SK-N-SH treated with all-trans-retinoic acid at 6 μM for 48 hours (cell line): ENCODE measurements around the gene TBXA2R.

Experiments used
- ATAC-seq: fragments of 200-7000 bp; cut with Tn5 transposase; 3 replicates; pipeline ENCODE4 v1.9.1; 2020; ENCODE audit warnings: mild to moderate bottlenecking, moderate library complexity
- ARNTL ChIP-seq: fragments of 450-650 bp; formaldehyde crosslinking; IDR thresholded peaks from 2 replicates; pipeline ENCODE4 v1.5.0; 2020; ENCODE audit warnings: low read depth, mild to moderate bottlenecking, moderate library complexity, borderline replicate concordance
- BACH2 ChIP-seq: fragments of 250-450 bp; sonication (Bioruptor Pico); IDR thresholded peaks from 2 replicates; pipeline ENCODE4 v1.9.0; 2021; ENCODE audit warnings: mild to moderate bottlenecking, borderline replicate concordance
- CSDC2 ChIP-seq: fragments of 250-450 bp; sonication (Bioruptor Pico); IDR thresholded peaks from 2 replicates; pipeline ENCODE4 v1.5.0; 2020; ENCODE audit warnings: mild to moderate bottlenecking, moderate library complexity
- ESRRG ChIP-seq: fragments of 250-450 bp; sonication (Bioruptor Pico); IDR thresholded peaks from 2 replicates; pipeline ENCODE4 v1.6.1; 2021; ENCODE audit warnings: mild to moderate bottlenecking
- ISL1 ChIP-seq: fragments of 250-450 bp; sonication (Bioruptor Pico); IDR thresholded peaks from 2 replicates; pipeline ENCODE4 v2.1.2; 2022; ENCODE audit warnings: mild to moderate bottlenecking, moderate library complexity
- OSR1 ChIP-seq: fragments of 250-450 bp; sonication (Bioruptor Pico); IDR thresholded peaks from 2 replicates; pipeline ENCODE4 v1.8.0; 2022; ENCODE audit warnings: moderate library complexity, mild to moderate bottlenecking, inconsistent platforms
- RARB ChIP-seq: fragments of 250-450 bp; sonication (Bioruptor Pico); IDR thresholded peaks from 2 replicates; pipeline ENCODE4 v1.8.0; 2021; ENCODE audit warnings: mild to moderate bottlenecking, moderate library complexity
- SNAI2 ChIP-seq: fragments of 250-450 bp; sonication (Bioruptor Pico); IDR thresholded peaks from 2 replicates; pipeline ENCODE4 v1.5.0; 2020; ENCODE audit warnings: mild to moderate bottlenecking, moderate library complexity
- TCF4 ChIP-seq: fragments of 250-450 bp; sonication (Bioruptor Pico); IDR thresholded peaks from 2 replicates; pipeline ENCODE4 v1.8.0; 2021; ENCODE audit warnings: mild to moderate bottlenecking, moderate library complexity, borderline replicate concordance
- ZC3H10 ChIP-seq: fragments of 250-450 bp; sonication (Bioruptor Pico); IDR thresholded peaks from 2 replicates; pipeline ENCODE4 v1.5.1; 2021; ENCODE audit warnings: mild to moderate bottlenecking, moderate library complexity
- ZFP3 ChIP-seq: fragments of 250-450 bp; sonication (Bioruptor Pico); IDR thresholded peaks from 2 replicates; pipeline ENCODE4 v1.5.0; 2020; ENCODE audit warnings: mild to moderate bottlenecking, moderate library complexity
- ZFP30 ChIP-seq: fragments of 450-650 bp; formaldehyde crosslinking; IDR thresholded peaks from 2 replicates; pipeline ENCODE4 v1.5.0; 2022; ENCODE audit warnings: mild to moderate bottlenecking, moderate library complexity
- ZNF70 ChIP-seq: fragments of 450-650 bp; formaldehyde crosslinking; IDR thresholded peaks from 2 replicates; pipeline ENCODE4 v1.5.0; 2020; ENCODE audit warnings: mild to moderate bottlenecking, moderate library complexity
- TF ChIP-seq, protein P1 (sequence below): fragments of 250-450 bp; sonication (Bioruptor Pico); IDR thresholded peaks from 2 replicates; pipeline ENCODE4 v1.5.1; 2020; ENCODE audit warnings: low read depth, mild to moderate bottlenecking, moderate library complexity
- TF ChIP-seq, protein P2 (sequence below): fragments of 250-450 bp; sonication (Bioruptor Pico); IDR thresholded peaks from 2 replicates; pipeline ENCODE4 v1.5.1; 2021; ENCODE audit warnings: mild to moderate bottlenecking, moderate library complexity
- TF ChIP-seq, protein P3 (sequence below): fragments of 250-450 bp; sonication (Bioruptor Pico); IDR thresholded peaks from 2 replicates; pipeline ENCODE4 v1.8.0; 2020; ENCODE audit warnings: mild to moderate bottlenecking, moderate library complexity, borderline replicate concordance
- TF ChIP-seq, protein P4 (sequence below): fragments of 250-450 bp; sonication (Bioruptor Pico); IDR thresholded peaks from 2 replicates; pipeline ENCODE4 v1.5.0; 2020; ENCODE audit warnings: mild to moderate bottlenecking, moderate library complexity

The TBXA2R gene

DNA sequence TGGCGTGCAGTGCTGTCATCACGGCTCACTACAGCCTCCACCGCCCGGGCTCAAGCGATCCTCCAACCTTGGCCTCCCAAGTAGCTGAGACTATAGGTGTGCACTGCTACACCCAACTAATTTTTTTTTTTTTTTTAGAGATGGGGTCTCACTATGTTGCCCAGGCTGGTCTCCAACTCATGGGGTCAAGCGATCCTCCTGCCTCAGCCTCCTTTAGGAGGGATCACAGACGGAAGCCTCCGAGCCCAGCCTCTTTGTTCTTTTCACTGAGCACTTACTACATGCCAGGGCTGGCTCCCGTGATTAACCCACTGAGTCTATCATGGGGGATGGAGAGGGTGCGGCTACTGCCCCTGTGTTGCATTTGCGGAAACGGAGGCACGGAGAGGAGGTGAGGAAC lies 32.8 kb upstream of the TBXA2R start (continued):
- TF ChIP-seq, protein P1, sequence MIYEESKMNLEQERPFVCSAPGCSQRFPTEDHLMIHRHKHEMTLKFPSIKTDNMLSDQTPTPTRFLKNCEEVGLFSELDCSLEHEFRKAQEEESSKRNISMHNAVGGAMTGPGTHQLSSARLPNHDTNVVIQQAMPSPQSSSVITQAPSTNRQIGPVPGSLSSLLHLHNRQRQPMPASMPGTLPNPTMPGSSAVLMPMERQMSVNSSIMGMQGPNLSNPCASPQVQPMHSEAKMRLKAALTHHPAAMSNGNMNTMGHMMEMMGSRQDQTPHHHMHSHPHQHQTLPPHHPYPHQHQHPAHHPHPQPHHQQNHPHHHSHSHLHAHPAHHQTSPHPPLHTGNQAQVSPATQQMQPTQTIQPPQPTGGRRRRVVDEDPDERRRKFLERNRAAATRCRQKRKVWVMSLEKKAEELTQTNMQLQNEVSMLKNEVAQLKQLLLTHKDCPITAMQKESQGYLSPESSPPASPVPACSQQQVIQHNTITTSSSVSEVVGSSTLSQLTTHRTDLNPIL (CRISPR knock-in tag): no peak
- TF ChIP-seq SNAI2 (CRISPR knock-in tag) (no peak), ESRRG (CRISPR knock-in tag) (no peak), ZC3H10 (CRISPR knock-in tag) (no peak), RARB (no peak)

DNA sequence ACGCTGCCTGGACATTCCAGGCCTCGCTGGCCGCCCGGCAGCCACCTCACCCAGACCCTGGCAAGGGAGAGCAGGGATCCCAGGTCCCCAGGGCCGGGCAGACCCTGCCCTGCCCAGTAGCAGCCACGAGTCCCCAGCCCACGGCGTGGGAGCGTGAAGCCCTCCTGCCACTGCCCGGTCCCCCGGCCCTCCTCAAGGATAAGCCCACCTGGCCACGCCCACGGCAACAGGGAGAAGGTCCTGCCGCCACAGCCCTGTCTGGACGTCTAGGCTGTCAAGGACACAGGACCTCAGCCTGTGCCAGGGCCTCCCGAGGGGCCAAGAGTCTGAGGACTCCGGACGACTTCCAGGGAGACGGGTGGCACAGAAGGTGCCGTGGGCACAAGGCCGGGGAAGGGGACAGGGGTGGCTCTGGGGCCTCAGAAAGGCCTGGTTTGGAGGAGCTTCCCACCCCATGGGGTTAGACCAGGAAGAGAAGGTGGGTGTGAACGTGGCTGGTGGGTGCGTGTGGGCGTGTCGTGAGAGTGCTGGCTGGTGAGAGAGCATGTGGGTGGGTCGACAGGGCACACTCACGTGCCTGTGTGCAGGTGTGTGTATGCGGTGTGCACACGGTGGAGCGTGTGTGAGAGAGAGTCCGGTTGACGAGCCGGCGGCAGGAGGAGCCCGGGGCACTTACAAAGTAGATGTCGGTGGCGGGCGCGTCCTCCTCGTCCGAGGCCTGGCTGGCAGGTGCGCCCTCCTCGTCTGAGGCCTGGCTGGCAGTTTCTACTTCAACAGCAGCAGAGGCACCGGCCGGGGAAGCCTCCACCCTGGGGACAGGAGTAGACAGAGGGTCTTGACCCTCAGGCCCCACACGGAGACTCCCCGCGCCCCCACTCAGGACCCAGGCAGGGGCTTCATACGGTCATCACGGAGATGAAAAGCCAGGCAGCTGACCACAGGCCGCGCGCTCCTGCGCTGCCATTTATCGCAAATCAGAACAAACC lies 31.8 kb upstream of the TBXA2R start:
- no peak for ATAC-seq

DNA sequence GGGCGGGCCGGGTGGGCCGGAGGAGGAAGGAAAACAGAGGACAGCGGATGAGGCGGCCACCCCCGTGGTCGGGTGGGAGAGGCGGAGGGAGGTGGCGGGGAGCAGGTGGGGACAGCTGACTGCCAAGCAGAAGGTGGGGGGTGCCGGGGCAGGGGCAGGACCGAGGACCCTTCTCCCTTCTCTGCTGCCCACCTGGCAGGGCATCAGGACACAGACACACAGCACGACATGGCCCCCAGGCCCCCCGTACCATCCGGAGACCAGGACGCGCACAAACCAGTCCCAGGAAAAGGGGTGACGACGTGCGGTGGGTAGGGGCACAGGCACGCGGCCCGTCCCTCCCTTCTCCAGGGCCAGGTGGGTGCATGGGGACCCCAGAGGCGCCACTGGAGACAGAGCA lies 30.9 kb upstream of the TBXA2R start:
- TF ChIP-seq, protein P2, sequence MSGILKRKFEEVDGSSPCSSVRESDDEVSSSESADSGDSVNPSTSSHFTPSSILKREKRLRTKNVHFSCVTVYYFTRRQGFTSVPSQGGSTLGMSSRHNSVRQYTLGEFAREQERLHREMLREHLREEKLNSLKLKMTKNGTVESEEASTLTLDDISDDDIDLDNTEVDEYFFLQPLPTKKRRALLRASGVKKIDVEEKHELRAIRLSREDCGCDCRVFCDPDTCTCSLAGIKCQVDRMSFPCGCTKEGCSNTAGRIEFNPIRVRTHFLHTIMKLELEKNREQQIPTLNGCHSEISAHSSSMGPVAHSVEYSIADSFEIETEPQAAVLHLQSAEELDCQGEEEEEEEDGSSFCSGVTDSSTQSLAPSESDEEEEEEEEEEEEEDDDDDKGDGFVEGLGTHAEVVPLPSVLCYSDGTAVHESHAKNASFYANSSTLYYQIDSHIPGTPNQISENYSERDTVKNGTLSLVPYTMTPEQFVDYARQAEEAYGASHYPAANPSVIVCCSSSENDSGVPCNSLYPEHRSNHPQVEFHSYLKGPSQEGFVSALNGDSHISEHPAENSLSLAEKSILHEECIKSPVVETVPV: no peak
- no peak for TF ChIP-seq CSDC2 (CRISPR knock-in tag)
- TF ChIP-seq, protein P3, sequence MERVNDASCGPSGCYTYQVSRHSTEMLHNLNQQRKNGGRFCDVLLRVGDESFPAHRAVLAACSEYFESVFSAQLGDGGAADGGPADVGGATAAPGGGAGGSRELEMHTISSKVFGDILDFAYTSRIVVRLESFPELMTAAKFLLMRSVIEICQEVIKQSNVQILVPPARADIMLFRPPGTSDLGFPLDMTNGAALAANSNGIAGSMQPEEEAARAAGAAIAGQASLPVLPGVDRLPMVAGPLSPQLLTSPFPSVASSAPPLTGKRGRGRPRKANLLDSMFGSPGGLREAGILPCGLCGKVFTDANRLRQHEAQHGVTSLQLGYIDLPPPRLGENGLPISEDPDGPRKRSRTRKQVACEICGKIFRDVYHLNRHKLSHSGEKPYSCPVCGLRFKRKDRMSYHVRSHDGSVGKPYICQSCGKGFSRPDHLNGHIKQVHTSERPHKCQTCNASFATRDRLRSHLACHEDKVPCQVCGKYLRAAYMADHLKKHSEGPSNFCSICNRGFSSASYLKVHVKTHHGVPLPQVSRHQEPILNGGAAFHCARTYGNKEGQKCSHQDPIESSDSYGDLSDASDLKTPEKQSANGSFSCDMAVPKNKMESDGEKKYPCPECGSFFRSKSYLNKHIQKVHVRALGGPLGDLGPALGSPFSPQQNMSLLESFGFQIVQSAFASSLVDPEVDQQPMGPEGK (CRISPR knock-in tag): no peak
- TF ChIP-seq ISL1 (CRISPR knock-in tag): no peak
- no peak for TF ChIP-seq ZFP30 (CRISPR knock-in tag)
- TF ChIP-seq ARNTL (CRISPR knock-in tag): no peak
- no peak for TF ChIP-seq ZNF70 (CRISPR knock-in tag)
- no peak for TF ChIP-seq BACH2 (CRISPR knock-in tag)
- no peak for TF ChIP-seq SNAI2 (CRISPR knock-in tag)
- no peak for TF ChIP-seq ESRRG (CRISPR knock-in tag)
- no peak for TF ChIP-seq ZFP3 (CRISPR knock-in tag)
- TF ChIP-seq, all 23 proteins: peak for 0
- no peak for ATAC-seq

More for the DNA sequence above, 31.8 kb upstream of the TBXA2R start:
- no peak for TF ChIP-seq ZFP3 (CRISPR knock-in tag)
- TF ChIP-seq SNAI2 (CRISPR knock-in tag): no peak
- no peak for TF ChIP-seq ARNTL (CRISPR knock-in tag)
- TF ChIP-seq, protein P4, sequence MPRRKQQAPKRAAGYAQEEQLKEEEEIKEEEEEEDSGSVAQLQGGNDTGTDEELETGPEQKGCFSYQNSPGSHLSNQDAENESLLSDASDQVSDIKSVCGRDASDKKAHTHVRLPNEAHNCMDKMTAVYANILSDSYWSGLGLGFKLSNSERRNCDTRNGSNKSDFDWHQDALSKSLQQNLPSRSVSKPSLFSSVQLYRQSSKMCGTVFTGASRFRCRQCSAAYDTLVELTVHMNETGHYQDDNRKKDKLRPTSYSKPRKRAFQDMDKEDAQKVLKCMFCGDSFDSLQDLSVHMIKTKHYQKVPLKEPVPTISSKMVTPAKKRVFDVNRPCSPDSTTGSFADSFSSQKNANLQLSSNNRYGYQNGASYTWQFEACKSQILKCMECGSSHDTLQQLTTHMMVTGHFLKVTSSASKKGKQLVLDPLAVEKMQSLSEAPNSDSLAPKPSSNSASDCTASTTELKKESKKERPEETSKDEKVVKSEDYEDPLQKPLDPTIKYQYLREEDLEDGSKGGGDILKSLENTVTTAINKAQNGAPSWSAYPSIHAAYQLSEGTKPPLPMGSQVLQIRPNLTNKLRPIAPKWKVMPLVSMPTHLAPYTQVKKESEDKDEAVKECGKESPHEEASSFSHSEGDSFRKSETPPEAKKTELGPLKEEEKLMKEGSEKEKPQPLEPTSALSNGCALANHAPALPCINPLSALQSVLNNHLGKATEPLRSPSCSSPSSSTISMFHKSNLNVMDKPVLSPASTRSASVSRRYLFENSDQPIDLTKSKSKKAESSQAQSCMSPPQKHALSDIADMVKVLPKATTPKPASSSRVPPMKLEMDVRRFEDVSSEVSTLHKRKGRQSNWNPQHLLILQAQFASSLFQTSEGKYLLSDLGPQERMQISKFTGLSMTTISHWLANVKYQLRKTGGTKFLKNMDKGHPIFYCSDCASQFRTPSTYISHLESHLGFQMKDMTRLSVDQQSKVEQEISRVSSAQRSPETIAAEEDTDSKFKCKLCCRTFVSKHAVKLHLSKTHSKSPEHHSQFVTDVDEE (CRISPR knock-in tag): no peak
- TF ChIP-seq, protein P2: no peak
- no peak for TF ChIP-seq ISL1 (CRISPR knock-in tag)
- no peak for TF ChIP-seq OSR1 (CRISPR knock-in tag)
- TF ChIP-seq, protein P3 (CRISPR knock-in tag): no peak
- no peak for TF ChIP-seq ZNF70 (CRISPR knock-in tag)
- TF ChIP-seq RARB: no peak
- TF ChIP-seq ESRRG (CRISPR knock-in tag): no peak
- no peak for TF ChIP-seq TCF4 (CRISPR knock-in tag)
